Measurements from ENCODE around the gene TRERF1. TPM values are rescaled to one million over a fixed set of nuclear protein-coding genes. Genes with fewer than 3 reads are reported as not detected.

TRERF1 gene
- total RNA-seq, 1 donor from 2014 or later: 12.4 TPM

DNA sequence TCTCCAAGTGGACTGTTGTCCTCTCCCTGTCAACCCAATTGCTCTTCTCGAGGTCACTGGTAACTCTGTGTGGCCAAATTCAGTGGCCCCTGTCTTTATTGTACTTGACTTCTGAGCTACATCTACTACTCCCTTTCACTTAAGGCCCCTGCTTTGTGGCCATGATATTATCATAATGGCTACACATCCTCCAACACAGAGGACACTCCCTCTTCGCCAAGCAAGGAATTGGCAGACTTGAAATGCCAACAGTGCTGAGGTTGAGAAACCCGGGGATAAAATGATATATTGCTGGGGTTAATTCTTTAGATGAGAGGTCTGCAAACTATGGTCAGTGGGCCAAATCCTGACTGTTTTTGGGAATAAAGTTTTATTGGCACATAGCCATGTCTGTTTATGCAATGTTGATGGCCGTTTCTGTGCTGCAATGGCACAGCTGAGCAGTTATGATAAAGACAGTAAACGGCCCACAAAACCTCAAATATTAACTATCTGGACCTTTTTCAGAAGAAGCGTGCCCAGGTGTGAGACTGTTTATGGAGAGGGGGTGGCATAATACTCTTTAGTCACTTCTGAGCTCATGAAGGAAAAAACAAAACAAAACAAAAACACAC, 222.1 kb downstream of the TRERF1 start:
- Mint-ChIP-seq H3K36me3 (ENCODE audit: low read depth) (no peaks in the 10 kb centered on the region), H3K4me1 (no peaks in the 10 kb centered on the region), H3K9me3 (no peaks in the 10 kb centered on the region), H3K4me3 (no peak overlapping the region), H3K27me3 (ENCODE audit: low read depth) (no peaks in the 10 kb centered on the region), H3K27ac (ENCODE audit: unreplicated experiment) (no peak overlapping the region)
- DNase-seq (ENCODE audit: low read depth, low spot score): no peak
- no peak for TF ChIP-seq CTCF (conservative IDR thresholded peaks at IDR 0.05)

GRCh38 chr6:42228305-42228704, 223.4 kb downstream of the TRERF1 start:
- H3K4me1 Mint-ChIP-seq: no peaks in the 10 kb centered on the region
- no peaks in the 10 kb centered on the region for H3K36me3 Mint-ChIP-seq (ENCODE audit: low read depth)
- no peak overlapping the region for H3K4me3 Mint-ChIP-seq
- H3K9me3 Mint-ChIP-seq: no peaks in the 10 kb centered on the region
- no peaks in the 10 kb centered on the region for H3K27me3 Mint-ChIP-seq (ENCODE audit: low read depth)
- no peak for DNase-seq (ENCODE audit: low read depth, low spot score)
- TF ChIP-seq CTCF (conservative IDR thresholded peaks at IDR 0.05): no peak
- no peak overlapping the region for H3K27ac Mint-ChIP-seq (ENCODE audit: unreplicated experiment)

GRCh38 chr6:42227173-42227850, 224.4 kb downstream of the TRERF1 start:
- no peak for DNase-seq (ENCODE audit: low read depth, low spot score)
- no peaks in the 10 kb centered on the region for H3K4me1 Mint-ChIP-seq
- no peak overlapping the region for H3K27ac Mint-ChIP-seq (ENCODE audit: unreplicated experiment)
- TF ChIP-seq CTCF (conservative IDR thresholded peaks at IDR 0.05): no peak
- no peak overlapping the region for H3K4me3 Mint-ChIP-seq
- no peaks in the 10 kb centered on the region for H3K36me3 Mint-ChIP-seq (ENCODE audit: low read depth)
- H3K27me3 Mint-ChIP-seq (ENCODE audit: low read depth): no peaks in the 10 kb centered on the region
- no peaks in the 10 kb centered on the region for H3K9me3 Mint-ChIP-seq

GRCh38 chr6:42226645-42227143, 225.0 kb downstream of the TRERF1 start:
- Mint-ChIP-seq H3K27me3 (ENCODE audit: low read depth) (no peaks in the 10 kb centered on the region), H3K9me3 (no peaks in the 10 kb centered on the region), H3K36me3 (ENCODE audit: low read depth) (no peaks in the 10 kb centered on the region), H3K4me1 (no peaks in the 10 kb centered on the region), H3K4me3 (no peak overlapping the region), H3K27ac (ENCODE audit: unreplicated experiment) (no peak overlapping the region)
- no peak for TF ChIP-seq CTCF (conservative IDR thresholded peaks at IDR 0.05)
- DNase-seq (ENCODE audit: low read depth, low spot score): no peak

GRCh38 chr6:42226161-42226611, 225.5 kb downstream of the TRERF1 start:
- Mint-ChIP-seq H3K27ac (ENCODE audit: unreplicated experiment) (no peak overlapping the region), H3K36me3 (ENCODE audit: low read depth) (no peaks in the 10 kb centered on the region), H3K27me3 (ENCODE audit: low read depth) (no peaks in the 10 kb centered on the region), H3K9me3 (no peaks in the 10 kb centered on the region), H3K4me3 (no peak overlapping the region), H3K4me1 (no peaks in the 10 kb centered on the region)
- no peak for TF ChIP-seq CTCF (conservative IDR thresholded peaks at IDR 0.05)
- DNase-seq (ENCODE audit: low read depth, low spot score): no peak
